ENCODE measurements around the gene LRRC72.

The LRRC72 gene

DNA sequence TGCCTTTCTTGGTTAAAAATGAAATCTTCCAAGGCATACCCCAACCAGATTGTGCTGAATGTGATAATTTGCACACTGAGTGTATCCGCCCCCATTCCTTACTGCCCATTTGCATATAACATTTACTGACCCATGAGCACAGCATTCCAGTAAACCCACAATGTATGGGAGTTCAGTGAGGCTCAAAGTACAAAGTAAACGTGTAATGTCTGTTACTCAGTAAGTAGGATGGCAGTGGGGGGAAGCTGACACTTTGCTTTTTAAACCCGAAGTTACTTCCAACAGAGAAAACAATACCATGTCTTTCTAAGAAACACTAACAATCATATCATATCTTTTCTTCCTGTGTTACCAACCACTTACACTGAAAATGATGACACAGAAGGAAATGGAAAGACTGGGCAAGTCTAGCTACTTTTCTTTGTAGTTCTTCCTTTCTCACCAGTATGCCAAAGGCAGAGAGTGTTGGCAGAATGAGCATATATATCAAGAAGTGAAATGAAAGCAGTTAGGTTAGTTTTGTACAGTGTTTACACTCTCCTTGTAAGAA, 34.0 kb upstream of the LRRC72 start:
- Mint-ChIP-seq H3K27ac (peak overlapping the region; percentile 58 to 97 (median 85)), H3K9me3 (no peaks in the 10 kb centered on the region), H3K4me1 (peaks cover 7% of the 10 kb centered on the region), H3K27me3 (ENCODE audit: low read depth) (no peaks in the 10 kb centered on the region), H3K36me3 (ENCODE audit: low read depth) (no peaks in the 10 kb centered on the region), H3K4me3 (no peak overlapping the region)
- TF ChIP-seq, protein P1, sequence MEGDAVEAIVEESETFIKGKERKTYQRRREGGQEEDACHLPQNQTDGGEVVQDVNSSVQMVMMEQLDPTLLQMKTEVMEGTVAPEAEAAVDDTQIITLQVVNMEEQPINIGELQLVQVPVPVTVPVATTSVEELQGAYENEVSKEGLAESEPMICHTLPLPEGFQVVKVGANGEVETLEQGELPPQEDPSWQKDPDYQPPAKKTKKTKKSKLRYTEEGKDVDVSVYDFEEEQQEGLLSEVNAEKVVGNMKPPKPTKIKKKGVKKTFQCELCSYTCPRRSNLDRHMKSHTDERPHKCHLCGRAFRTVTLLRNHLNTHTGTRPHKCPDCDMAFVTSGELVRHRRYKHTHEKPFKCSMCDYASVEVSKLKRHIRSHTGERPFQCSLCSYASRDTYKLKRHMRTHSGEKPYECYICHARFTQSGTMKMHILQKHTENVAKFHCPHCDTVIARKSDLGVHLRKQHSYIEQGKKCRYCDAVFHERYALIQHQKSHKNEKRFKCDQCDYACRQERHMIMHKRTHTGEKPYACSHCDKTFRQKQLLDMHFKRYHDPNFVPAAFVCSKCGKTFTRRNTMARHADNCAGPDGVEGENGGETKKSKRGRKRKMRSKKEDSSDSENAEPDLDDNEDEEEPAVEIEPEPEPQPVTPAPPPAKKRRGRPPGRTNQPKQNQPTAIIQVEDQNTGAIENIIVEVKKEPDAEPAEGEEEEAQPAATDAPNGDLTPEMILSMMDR (IDR thresholded peaks at IDR 0.05; ENCODE audit: unreplicated experiment in 3 of 3): no peak

DNA sequence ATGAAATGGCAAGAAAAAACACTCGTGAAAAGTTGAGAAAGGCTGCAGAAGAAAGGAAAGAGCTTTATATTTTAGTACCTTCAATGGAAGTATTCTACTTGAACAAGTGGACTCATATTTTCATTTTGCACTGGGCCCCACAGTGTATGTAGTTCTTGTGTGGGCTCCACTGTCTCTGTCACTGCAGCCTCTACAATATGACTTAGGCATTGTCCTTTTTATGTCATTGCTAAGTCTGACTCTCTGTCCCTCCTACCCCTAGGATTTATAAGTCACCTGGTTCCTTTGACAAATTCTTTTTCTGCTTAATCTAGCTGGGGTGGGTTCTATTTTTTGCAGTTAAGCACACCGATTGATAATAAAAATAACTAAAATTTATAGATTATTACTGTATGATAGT, 33.4 kb upstream of the LRRC72 start:
- H3K27me3 Mint-ChIP-seq (ENCODE audit: low read depth): no peaks in the 10 kb centered on the region

DNA sequence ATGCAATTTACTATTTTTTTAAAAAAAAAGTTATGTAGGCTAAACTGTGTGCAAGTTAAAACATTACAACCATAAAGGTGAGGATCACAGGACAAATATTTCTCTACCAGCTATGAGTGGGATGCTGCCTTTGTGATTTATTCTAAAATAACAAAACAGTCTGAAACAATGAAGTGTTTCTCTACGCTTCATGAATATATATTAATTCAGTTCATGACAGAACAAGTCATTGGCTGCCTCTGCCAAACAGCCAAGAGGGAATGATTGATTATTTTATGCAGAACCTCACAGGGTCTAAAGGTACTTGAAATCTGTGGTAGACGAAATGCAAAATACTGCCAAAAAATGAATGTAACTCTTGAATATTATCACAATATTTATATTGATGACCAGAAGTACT, 32.1 kb upstream of the LRRC72 start:
- no peak overlapping the region for H3K4me3 Mint-ChIP-seq
- TF ChIP-seq, protein P1 (IDR thresholded peaks at IDR 0.05; ENCODE audit: unreplicated experiment in 3 of 3): no peak
- H3K36me3 Mint-ChIP-seq (ENCODE audit: low read depth): no peaks in the 10 kb centered on the region
- H3K27ac Mint-ChIP-seq: peak overlapping the region in 1 of 3 experiments; percentile 76
- peaks cover 7% of the 10 kb centered on the region for H3K4me1 Mint-ChIP-seq
- no peaks in the 10 kb centered on the region for H3K27me3 Mint-ChIP-seq (ENCODE audit: low read depth)
- H3K9me3 Mint-ChIP-seq: no peaks in the 10 kb centered on the region

More for the DNA sequence above, 33.4 kb upstream of the LRRC72 start:
- Mint-ChIP-seq H3K4me3 (no peak overlapping the region), H3K36me3 (ENCODE audit: low read depth) (no peaks in the 10 kb centered on the region), H3K9me3 (no peaks in the 10 kb centered on the region), H3K27ac (peak overlapping the region in 1 of 3 experiments; percentile 76), H3K4me1 (peaks cover 7% of the 10 kb centered on the region)
- TF ChIP-seq, protein P1 (IDR thresholded peaks at IDR 0.05; ENCODE audit: unreplicated experiment in 3 of 3): no peak

DNA sequence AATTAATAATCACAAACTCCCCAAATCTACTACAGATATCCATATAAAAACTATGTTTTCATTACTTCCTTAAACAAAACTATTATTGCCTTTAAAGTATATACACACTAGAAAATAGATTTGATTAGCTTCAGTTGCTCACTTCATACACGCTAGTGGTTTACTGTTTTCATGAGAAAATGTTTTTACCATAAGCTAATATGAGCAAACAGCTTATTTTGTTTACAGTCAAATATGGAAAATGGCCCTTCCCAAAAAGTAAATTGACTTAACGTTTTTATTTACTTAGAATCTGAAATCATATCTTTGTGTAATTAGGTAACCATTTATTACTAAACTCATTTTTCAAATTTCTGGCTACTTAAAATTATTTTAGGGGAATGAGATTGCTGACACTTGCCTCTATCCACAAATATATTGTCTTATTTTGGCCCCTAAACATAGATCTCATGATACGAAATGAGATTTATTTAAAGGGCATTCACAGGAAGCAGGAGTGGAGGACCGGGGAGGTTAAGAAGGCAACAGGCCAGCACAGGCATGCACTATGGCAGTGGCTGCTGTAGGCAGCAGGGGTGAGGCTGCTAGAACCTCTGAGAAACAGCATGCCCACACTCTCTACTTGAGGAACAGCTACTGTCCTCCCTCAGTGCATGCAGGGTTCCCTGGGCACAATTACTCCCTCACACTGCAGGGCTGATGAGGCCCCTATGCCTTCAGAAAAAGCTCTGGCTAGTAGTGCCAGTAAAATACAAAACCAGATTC, 31.5 kb upstream of the LRRC72 start:
- H3K4me3 Mint-ChIP-seq: no peak overlapping the region
- no peaks in the 10 kb centered on the region for H3K27me3 Mint-ChIP-seq (ENCODE audit: low read depth)
- peaks cover 7% of the 10 kb centered on the region for H3K4me1 Mint-ChIP-seq
- H3K27ac Mint-ChIP-seq: no peak overlapping the region
- TF ChIP-seq, protein P1 (IDR thresholded peaks at IDR 0.05; ENCODE audit: unreplicated experiment in 3 of 3): no peak
- no peaks in the 10 kb centered on the region for H3K36me3 Mint-ChIP-seq (ENCODE audit: low read depth)
- no peaks in the 10 kb centered on the region for H3K9me3 Mint-ChIP-seq

DNA sequence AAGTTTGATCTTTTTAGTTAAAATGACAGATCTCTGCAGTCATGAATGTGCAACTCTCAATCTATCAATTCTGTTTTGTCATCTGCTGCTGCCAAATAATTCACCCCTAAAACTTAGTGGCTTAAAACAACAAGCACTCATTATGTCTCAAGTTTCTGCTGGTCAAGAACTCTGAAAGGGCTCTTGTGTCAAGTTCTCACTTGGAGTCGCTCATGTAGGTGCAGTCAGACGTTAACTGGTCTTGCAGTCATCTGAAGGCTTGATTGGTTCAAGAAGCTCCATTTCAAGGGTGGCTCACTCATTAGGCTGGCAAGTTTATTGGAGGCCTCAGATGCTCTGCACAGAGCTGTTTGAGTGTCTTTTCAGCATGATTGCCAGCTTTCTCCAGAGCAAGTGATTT, 28.5 kb upstream of the LRRC72 start:
- Mint-ChIP-seq H3K27ac (no peak overlapping the region), H3K9me3 (peaks cover 2% of the 10 kb centered on the region), H3K4me1 (no peaks in the 10 kb centered on the region)

More for the DNA sequence above, 28.5 kb upstream of the LRRC72 start:
- TF ChIP-seq, protein P1 (IDR thresholded peaks at IDR 0.05; ENCODE audit: unreplicated experiment in 3 of 3): no peak
- Mint-ChIP-seq H3K4me3 (no peak overlapping the region), H3K36me3 (ENCODE audit: low read depth) (no peaks in the 10 kb centered on the region), H3K27me3 (ENCODE audit: low read depth) (no peaks in the 10 kb centered on the region)

Measured in nephron (organoid).